IMR-90 (cell line): Measurements from ENCODE around the gene SELENOO. TPM values are rescaled to one million over a fixed set of nuclear protein-coding genes. Genes with fewer than 3 reads are reported as not detected.

Experiments used
- ATAC-seq: fragments of 200-7000 bp; cut with Tn5 transposase; 2 replicates; pipeline ENCODE4 v1.9.1; 2020; ENCODE audit warnings: low read depth, mild to moderate bottlenecking, moderate library complexity
- BruUV-seq: library from RNA; stranded (reverse); fragments of 400-500 nt; replicated peaks from 2 replicates; lab custom pipeline; 2021; lab: Mats Ljungman, UMichigan
- CTCF ChIA-PET: fragments of 300-600 bp; formaldehyde crosslinking; extraction: SDS; loops from one replicate; lab custom pipeline; 2021; ENCODE audit warnings: antibody characterized with exemption; lab: Yijun Ruan, JAX
- POLR2A ChIA-PET: fragments of 300-600 bp; sonication (Branson Sonifier 250); formaldehyde crosslinking; loops from one replicate; lab custom pipeline; 2022; ENCODE audit warnings: antibody characterized with exemption; ENCODE audit not compliant: unreplicated experiment; lab: Charles Lee
- DNase-seq: peaks from one replicate; pipeline ENCODE4 v3.0.0; 2013
- H2AFZ ChIP-seq: replicated peaks from 2 replicates; pipeline ENCODE3; 2013; ENCODE audit warnings: low read length, mild to moderate bottlenecking; ENCODE audit not compliant: poor library complexity
- H2AK5ac ChIP-seq: 2 replicates; pipeline ENCODE4 v1.6.1; 2013; ENCODE audit warnings: low read depth, low read length, inconsistent platforms
- H2AK9ac ChIP-seq: replicated peaks from 2 replicates; pipeline ENCODE3; 2013; ENCODE audit warnings: mild to moderate bottlenecking, low read depth, low read length, moderate library complexity; ENCODE audit not compliant: poor library complexity
- H2BK120ac ChIP-seq: 2 replicates; pipeline ENCODE4 v1.6.1; 2013; ENCODE audit warnings: low read depth, low read length, inconsistent platforms
- H2BK15ac ChIP-seq: 3 replicates; pipeline ENCODE4 v1.6.1; 2013; ENCODE audit warnings: low read depth, low read length, inconsistent platforms
- H2BK20ac ChIP-seq: 2 replicates; pipeline ENCODE4 v1.6.1; 2013; ENCODE audit warnings: low read depth, mild to moderate bottlenecking, inconsistent platforms, low read length, moderate library complexity
- H2BK5ac ChIP-seq: 2 replicates; pipeline ENCODE4 v1.6.1; 2013; ENCODE audit warnings: mild to moderate bottlenecking, low read depth, low read length, inconsistent platforms; ENCODE audit not compliant: poor library complexity, severe bottlenecking
- H3K14ac ChIP-seq: replicated peaks from 2 replicates; pipeline ENCODE4 v1.6.1; 2013; ENCODE audit warnings: low read depth, low read length, inconsistent platforms
- H3K18ac ChIP-seq: 2 replicates; pipeline ENCODE4 v1.6.1; 2013; ENCODE audit warnings: low read depth, low read length, control low read depth
- H3K23ac ChIP-seq: 2 replicates; pipeline ENCODE4 v1.6.1; 2013; ENCODE audit warnings: low read depth, low read length, inconsistent platforms
- H3K27ac ChIP-seq: 2 replicates; pipeline ENCODE4 v1.5.1; 2013; ENCODE audit warnings: mild to moderate bottlenecking, control low read depth, low read length; ENCODE audit not compliant: insufficient read depth
- H3K27me3 ChIP-seq: 2 replicates; pipeline ENCODE4 v1.6.1; 2013; ENCODE audit warnings: low read length; ENCODE audit not compliant: control insufficient read depth, insufficient read depth
- H3K36me3 ChIP-seq: 2 replicates; pipeline ENCODE4 v1.6.1; 2013; ENCODE audit warnings: low read length, mixed read lengths; ENCODE audit not compliant: control insufficient read depth, insufficient read depth
- H3K4ac ChIP-seq: 2 replicates; pipeline ENCODE4 v1.6.1; 2013; ENCODE audit warnings: low read depth, low read length, inconsistent platforms
- H3K4me1 ChIP-seq: 2 replicates; pipeline ENCODE4 v1.6.1; 2013; ENCODE audit warnings: low read length, mixed read lengths; ENCODE audit not compliant: control insufficient read depth, insufficient read depth
- H3K4me2 ChIP-seq: 2 replicates; pipeline ENCODE4 v1.6.1; 2013; ENCODE audit warnings: low read depth, mild to moderate bottlenecking, control low read depth, low read length, moderate library complexity
- H3K4me3 ChIP-seq: 2 replicates; pipeline ENCODE4 v1.5.1; 2013; ENCODE audit warnings: low read depth, mild to moderate bottlenecking, control low read depth, low read length, moderate library complexity; ENCODE audit not compliant: insufficient read depth
- H3K56ac ChIP-seq: 2 replicates; pipeline ENCODE4 v1.6.1; 2013; ENCODE audit warnings: low read length, inconsistent platforms; ENCODE audit not compliant: insufficient read depth; ENCODE audit errors: extremely low read depth
- H3K79me1 ChIP-seq, 2 experiments: 2 replicates each; pipeline ENCODE4 v1.6.1; 2013; ENCODE audit warnings: low read length in 2 of 2, inconsistent platforms in 1 of 2, low read depth in 1 of 2
- H3K9ac ChIP-seq: 2 replicates; pipeline ENCODE4 v1.6.1; 2013; ENCODE audit warnings: low read depth, low read length, control low read depth
- H3K9me1 ChIP-seq: 2 replicates; pipeline ENCODE4 v1.6.1; 2013; ENCODE audit warnings: low read length, inconsistent platforms; ENCODE audit not compliant: insufficient read depth
- H3K9me3 ChIP-seq: 2 replicates; pipeline ENCODE4 v1.6.1; 2013; ENCODE audit warnings: low read length; ENCODE audit not compliant: control insufficient read depth, insufficient read depth
- H4K20me1 ChIP-seq: 2 replicates; pipeline ENCODE4 v1.6.1; 2013; ENCODE audit warnings: low read length, inconsistent platforms; ENCODE audit not compliant: insufficient read depth
- H4K5ac ChIP-seq: 2 replicates; pipeline ENCODE4 v1.6.1; 2013; ENCODE audit warnings: mild to moderate bottlenecking, low read depth, low read length, control low read depth
- H4K8ac ChIP-seq, 2 experiments: 2 replicates each; pipeline ENCODE4 v1.6.1; 2013; ENCODE audit warnings: low read depth in 2 of 2, low read length in 2 of 2, control low read depth in 1 of 2, inconsistent platforms in 1 of 2
- H4K91ac ChIP-seq: 2 replicates; pipeline ENCODE4 v1.6.1; 2013; ENCODE audit warnings: low read depth, low read length, inconsistent platforms; ENCODE audit not compliant: insufficient read depth
- BHLHE40 ChIP-seq: fragments of 150-350 bp; IDR thresholded peaks from 2 replicates; pipeline ENCODE4 v1.6.1; 2016; ENCODE audit warnings: mild to moderate bottlenecking, low read depth, low read length
- CEBPB ChIP-seq: IDR thresholded peaks from 2 replicates; pipeline ENCODE4 v1.6.1; 2012; ENCODE audit warnings: low read depth, low read length, improper control_type of control experiment
- CHD1 ChIP-seq: IDR thresholded peaks from 2 replicates; pipeline ENCODE4 v1.6.1; 2012; ENCODE audit warnings: low read depth, low read length, improper control_type of control experiment
- ELK1 ChIP-seq: fragments of 150-350 bp; IDR thresholded peaks from 2 replicates; pipeline ENCODE4 v1.6.1; 2016; ENCODE audit warnings: low read depth, mild to moderate bottlenecking, low read length, moderate library complexity, borderline replicate concordance
- FOS ChIP-seq: fragments of 150-350 bp; IDR thresholded peaks from 2 replicates; pipeline ENCODE4 v1.6.1; 2016; ENCODE audit warnings: low read depth, low read length
- MAFK ChIP-seq: IDR thresholded peaks from 2 replicates; pipeline ENCODE4 v1.6.1; 2012; ENCODE audit warnings: low read depth, low read length, improper control_type of control experiment
- MAZ ChIP-seq: IDR thresholded peaks from 2 replicates; pipeline ENCODE4 v1.6.1; 2012; ENCODE audit warnings: low read depth, mild to moderate bottlenecking, low read length, improper control_type of control experiment, moderate library complexity, borderline replicate concordance
- MXI1 ChIP-seq: IDR thresholded peaks from 2 replicates; pipeline ENCODE4 v1.6.1; 2012; ENCODE audit warnings: low read depth, mild to moderate bottlenecking, low read length, moderate library complexity, borderline replicate concordance
- NFE2L2 ChIP-seq: fragments of 150-350 bp; IDR thresholded peaks from 2 replicates; pipeline ENCODE4 v1.6.1; 2016; ENCODE audit warnings: low read depth, mild to moderate bottlenecking, low read length
- POLR2A ChIP-seq: IDR thresholded peaks from 2 replicates; pipeline ENCODE4 v1.6.1; 2012; ENCODE audit warnings: mild to moderate bottlenecking, low read depth, low read length
- RAD21 ChIP-seq: IDR thresholded peaks from 2 replicates; pipeline ENCODE4 v1.6.1; 2012; ENCODE audit warnings: low read length, improper control_type of control experiment
- RFX5 ChIP-seq: IDR thresholded peaks from 2 replicates; pipeline ENCODE4 v1.8.0; 2012; ENCODE audit warnings: low read depth, mild to moderate bottlenecking, low read length, moderate library complexity
- SMC3 ChIP-seq: fragments of 150-350 bp; IDR thresholded peaks from 2 replicates; pipeline ENCODE4 v1.6.1; 2016; ENCODE audit warnings: low read depth, mild to moderate bottlenecking, antibody characterized with exemption, low read length, moderate library complexity
- WGBS, 2 experiments: methylation state at CpG; one replicate each; pipeline versions ENCODE4 v1.1.5 to v1.1.7; 2013; ENCODE audit warnings: missing lambda C conversion rate in 2 of 2; ENCODE audit not compliant: insufficient read length in 1 of 2; ENCODE audit errors: extremely low coverage in 2 of 2; 5-methylcytosine and 5-hydroxymethylcytosine counted together
- dilution Hi-C: fragments of 300-500 bp; cut with HindIII; formaldehyde crosslinking; loops from one replicate; pipeline ENCODE4 v1.14.3; 2018; ENCODE audit warnings: low sequenced_read_pairs; ENCODE audit not compliant: unreplicated experiment
- in situ Hi-C: fragments of 300-500 bp; cut with MboI; formaldehyde crosslinking; loops from 3 replicates; pipeline ENCODE4 v1.14.3; 2019; ENCODE audit warnings: low sequenced_read_pairs, inconsistent platforms, mixed read lengths
- intact Hi-C: fragments of 100-400 bp; cut with micrococcal nuclease; formaldehyde crosslinking; loops from 2 replicates; pipeline ENCODE4 v1.10.0; 2022
- polyA plus RNA-seq, 3 experiments: library from polyadenylated mRNA; depleted of rRNA; stranded (reverse); fragments of >200 nt; gene quantifications; 2 replicates each; pipeline ENCODE4 v1.2.3, GENCODE V29; 2012; ENCODE audit warnings: low replicate concordance in 1 of 3
- total RNA-seq: library from RNA; depleted of rRNA; stranded (reverse); fragments of >200 nt; gene quantifications from 2 replicates; pipeline ENCODE4 v1.2.3, GENCODE V29; 2012
- TF ChIP-seq, protein P1 (sequence below): fragments of 150-350 bp; IDR thresholded peaks from 2 replicates; pipeline ENCODE4 v1.6.1; 2017; ENCODE audit warnings: mild to moderate bottlenecking, antibody characterized with exemption, low read length, low read depth

SELENOO gene
- total and polyA plus RNA-seq, 2 of the 4 experiments (the other 2 are of a cell fraction): 10.4 to 21.4 TPM

DNA sequence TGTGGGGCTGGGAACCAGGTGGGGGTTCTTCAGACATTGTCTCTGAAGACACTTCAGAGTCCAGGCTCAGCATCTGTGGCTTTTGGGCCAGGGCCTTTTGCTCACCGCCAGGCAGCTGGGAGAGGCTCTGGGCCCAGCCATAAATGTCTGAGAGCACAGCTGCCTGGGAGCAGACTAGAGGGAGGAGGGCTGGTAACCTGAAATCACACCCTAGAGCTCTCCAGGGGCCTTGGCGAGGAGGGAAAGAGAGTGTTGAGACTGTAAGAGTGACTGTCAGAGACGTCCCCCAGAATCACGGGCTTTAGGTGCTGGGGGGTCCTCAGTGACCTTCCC is 11.0 kb upstream of the SELENOO start:
- Histone ChIP-seq H2BK5ac (no peak overlapping the region), H3K56ac (no peak overlapping the region), H3K9ac (no peak overlapping the region), H3K9me1 (peaks cover 7% of the 10 kb centered on the region), H2BK20ac (no peak overlapping the region), H3K23ac (no peak overlapping the region; the same call in none of the 2 replicates), H2AK9ac (peak overlapping the region; percentile 73), H2AFZ (peak overlapping the region; percentile 80), H2BK120ac (no peak overlapping the region), H3K4ac (peak overlapping the region; percentile 72), H3K14ac (no peak overlapping the region), H3K36me3 (peaks cover 21% of the 10 kb centered on the region), H4K20me1 (peaks cover 39% of the 10 kb centered on the region), H2AK5ac (no peak overlapping the region; the same call in 1 of the 2 replicates), H3K79me1 (peaks cover 14 to 67% of the 10 kb centered on the region in 2 experiments), H3K27me3 (no peaks in the 10 kb centered on the region), H3K9me3 (no peaks in the 10 kb centered on the region), H3K18ac (no peak overlapping the region), H4K5ac (no peak overlapping the region), H4K8ac (no peak overlapping the region), H3K4me3 (no peak overlapping the region), H3K27ac (no peak overlapping the region), H2BK15ac (no peak overlapping the region), H3K4me2 (no peak overlapping the region; the same call in 1 of the 2 replicates), H4K91ac (no peak overlapping the region), H3K4me1 (peaks cover 20% of the 10 kb centered on the region)
- in situ Hi-C loops: no loop called here
- CTCF ChIA-PET: no interaction called here
- POLR2A ChIA-PET: no interaction called here
- dilution Hi-C loops: no loop called here
- 17% methylated on average over 2 of the region's 4 CpGs; no CpG with 5 or more reads in 1 of the 2 experiments for WGBS, 2 experiments
- ATAC-seq (peak; percentile 1), DNase-seq (no peak)
- intact Hi-C loops: no loop called here
- TF ChIP-seq NFE2L2: no peak
- no peak for TF ChIP-seq SMC3
- TF ChIP-seq CHD1: no peak
- no peak for TF ChIP-seq RFX5
- no peak for TF ChIP-seq FOS
- TF ChIP-seq MXI1: no peak
- no peak for TF ChIP-seq MAZ
- TF ChIP-seq RAD21: no peak
- TF ChIP-seq MAFK: no peak
- TF ChIP-seq, protein P1, sequence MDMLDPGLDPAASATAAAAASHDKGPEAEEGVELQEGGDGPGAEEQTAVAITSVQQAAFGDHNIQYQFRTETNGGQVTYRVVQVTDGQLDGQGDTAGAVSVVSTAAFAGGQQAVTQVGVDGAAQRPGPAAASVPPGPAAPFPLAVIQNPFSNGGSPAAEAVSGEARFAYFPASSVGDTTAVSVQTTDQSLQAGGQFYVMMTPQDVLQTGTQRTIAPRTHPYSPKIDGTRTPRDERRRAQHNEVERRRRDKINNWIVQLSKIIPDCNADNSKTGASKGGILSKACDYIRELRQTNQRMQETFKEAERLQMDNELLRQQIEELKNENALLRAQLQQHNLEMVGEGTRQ: no peak
- no peak for TF ChIP-seq BHLHE40
- no peak for TF ChIP-seq POLR2A
- TF ChIP-seq CEBPB: no peak
- no peak for TF ChIP-seq ELK1
- BruUV-seq: no TSS peak
